ENCODE results near the gene COBL.
A peak's percentile ranks its signal among the peaks of the same experiment; 100 is the strongest.

The COBL gene

GRCh38 chr7:51103718-51104117, 212.9 kb downstream of the COBL start:
- Histone ChIP-seq H3K4me3 (ENCODE audit: low read depth, low read length) (no peak overlapping the region), H3K27me3 (replicated peaks) (no peaks in the 10 kb centered on the region), H3K36me3 (replicated peaks) (no peaks in the 10 kb centered on the region), H3K27ac (no peak overlapping the region)
- TF ChIP-seq CTCF (IDR thresholded peaks at IDR 0.05; ENCODE audit: low read depth, low read length, missing control alignments), result no peak
- no peak for DNase-seq
- in situ Hi-C loops (cut with HindIII; ENCODE audit: low pct_ligation_motif_present, low sequenced_read_pairs), result no loop called here

GRCh38 chr7:51102828-51103227, 213.8 kb downstream of the COBL start:
- peak; percentile 81 for DNase-seq
- no peak overlapping the region for H3K4me3 ChIP-seq (ENCODE audit: low read depth, low read length)
- no peaks in the 10 kb centered on the region for H3K36me3 ChIP-seq (replicated peaks)
- TF ChIP-seq CTCF (IDR thresholded peaks at IDR 0.05; ENCODE audit: low read depth, low read length, missing control alignments), result no peak
- in situ Hi-C loops (cut with HindIII; ENCODE audit: low pct_ligation_motif_present, low sequenced_read_pairs), result no loop called here
- peak overlapping the region; percentile 11 for H3K27ac ChIP-seq
- no peaks in the 10 kb centered on the region for H3K27me3 ChIP-seq (replicated peaks)

GRCh38 chr7:51101111-51101757, 215.4 kb downstream of the COBL start:
- H3K27ac ChIP-seq, result no peak overlapping the region
- DNase-seq, result no peak
- no peak overlapping the region for H3K4me3 ChIP-seq (ENCODE audit: low read depth, low read length)
- in situ Hi-C loops (cut with HindIII; ENCODE audit: low pct_ligation_motif_present, low sequenced_read_pairs), result no loop called here
- TF ChIP-seq CTCF (IDR thresholded peaks at IDR 0.05; ENCODE audit: low read depth, low read length, missing control alignments), result no peak
- no peaks in the 10 kb centered on the region for H3K36me3 ChIP-seq (replicated peaks)
- H3K27me3 ChIP-seq (replicated peaks), result no peaks in the 10 kb centered on the region

- H3K27ac ChIP-seq, result no peak overlapping the region
- H3K4me3 ChIP-seq (ENCODE audit: low read depth, low read length), result no peak overlapping the region
- TF ChIP-seq CTCF (IDR thresholded peaks at IDR 0.05; ENCODE audit: low read depth, low read length, missing control alignments), result no peak
- no peak for DNase-seq
- no peaks in the 10 kb centered on the region for H3K27me3 ChIP-seq (replicated peaks)
- H3K36me3 ChIP-seq (replicated peaks), result no peaks in the 10 kb centered on the region
- in situ Hi-C loops (cut with HindIII; ENCODE audit: low pct_ligation_motif_present, low sequenced_read_pairs), result no loop called here
Observed at GRCh38 chr7:51090411-51090810, 226.2 kb downstream of the COBL start.

- in situ Hi-C loops (cut with HindIII; ENCODE audit: low pct_ligation_motif_present, low sequenced_read_pairs), result no loop called here
- DNase-seq, result no peak
- Histone ChIP-seq H3K36me3 (replicated peaks) (no peaks in the 10 kb centered on the region), H3K27ac (no peak overlapping the region), H3K27me3 (replicated peaks) (peaks cover 2% of the 10 kb centered on the region), H3K4me3 (ENCODE audit: low read depth, low read length) (no peak overlapping the region)
- TF ChIP-seq CTCF (IDR thresholded peaks at IDR 0.05; ENCODE audit: low read depth, low read length, missing control alignments), result no peak
Observed at GRCh38 chr7:51085034-51085692, 231.4 kb downstream of the COBL start.

Data from brain microvascular endothelial cell (primary cell).